HS-5 (cell line): ENCODE measurements around the gene IL16.

Experiments
- DNase-seq: peaks from one replicate; pipeline ENCODE4 v3.0.0-alpha.2; 2012; ENCODE audit warnings: low read depth

The IL16 gene

GRCh38 chr15:81276967-81277366 lies 80.3 kb downstream of the IL16 start:
- DNase-seq = no peak

GRCh38 chr15:81277851-81278250 lies 81.2 kb downstream of the IL16 start:
- DNase-seq = no peak

GRCh38 chr15:81278306-81279029 lies 81.8 kb downstream of the IL16 start:
- DNase-seq = no peak

- no peak for DNase-seq
Observed at GRCh38 chr15:81279621-81280485, 83.2 kb downstream of the IL16 start.

GRCh38 chr15:81280696-81281455 lies 84.2 kb downstream of the IL16 start:
- no peak for DNase-seq

GRCh38 chr15:81281456-81281735 lies 84.7 kb downstream of the IL16 start:
- DNase-seq = no peak

- DNase-seq = no peak
Observed at GRCh38 chr15:81281766-81282605, 85.3 kb downstream of the IL16 start.

- DNase-seq = no peak
Observed at GRCh38 chr15:81282606-81282895, 85.9 kb downstream of the IL16 start.

- no peak for DNase-seq
Observed at GRCh38 chr15:81282911-81283310, 86.2 kb downstream of the IL16 start.

- no peak for DNase-seq
Observed at GRCh38 chr15:81284256-81285031, 87.8 kb downstream of the IL16 start.

- DNase-seq = no peak
Observed at GRCh38 chr15:81285461-81285860, 88.8 kb downstream of the IL16 start.

GRCh38 chr15:81286621-81287121 lies 90.0 kb downstream of the IL16 start:
- no peak for DNase-seq

GRCh38 chr15:81288040-81288439 lies 91.4 kb downstream of the IL16 start:
- no peak for DNase-seq

GRCh38 chr15:81288616-81289015 lies 91.9 kb downstream of the IL16 start:
- DNase-seq = no peak

GRCh38 chr15:81289910-81290309 lies 93.2 kb downstream of the IL16 start:
- no peak for DNase-seq

- no peak for DNase-seq
Observed at GRCh38 chr15:81291916-81292522, 95.3 kb downstream of the IL16 start.

- no peak for DNase-seq
Observed at GRCh38 chr15:81292523-81293001, 95.9 kb downstream of the IL16 start.

GRCh38 chr15:81293728-81294515 lies 97.2 kb downstream of the IL16 start:
- no peak for DNase-seq

GRCh38 chr15:81294516-81294880 lies 97.8 kb downstream of the IL16 start:
- DNase-seq = no peak
